Activated CD8-positive, alpha-beta memory T cell treated with anti-CD3 and anti-CD28 coated beads for 36 hours (primary cell): ENCODE results near the gene MEPCE. TPM values are rescaled to one million over a fixed set of nuclear protein-coding genes. Genes with fewer than 3 reads are reported as not detected.

Experiments
- total RNA-seq, 2 experiments: library from RNA; stranded (reverse); gene quantifications; one replicate each; pipeline ENCODE4 v1.2.3, GENCODE V29; 2021

MEPCE gene
- total RNA-seq, 2 experiments from 2014 or later = 69.9 to 70.3 TPM

Other genes starting within 250 kb of the MEPCE start
- gene PVRIG, start 209.9 kb upstream of the MEPCE start, total RNA-seq = 10 to 100 TPM; 22.4 to 23.6 TPM
- not detected for gene SPDYE3, start 122.1 kb upstream of the MEPCE start, total RNA-seq
- 10 to 100 TPM; 29.9 to 36.7 TPM for gene PILRB, start 71.7 kb upstream of the MEPCE start, total RNA-seq
- gene PILRA, start 56.3 kb upstream of the MEPCE start, total RNA-seq = under 1 TPM; 0.30 to 0.48 TPM
- 1 to 10 TPM; 2.3 TPM for gene ZCWPW1, start 1.1 kb upstream of the MEPCE start, total RNA-seq
- 10 to 100 TPM; 47.3 to 47.8 TPM for gene PPP1R35, start 6.7 kb downstream of the MEPCE start, total RNA-seq
- gene SPACDR, start 34.4 kb downstream of the MEPCE start, total RNA-seq = 1 to 10 TPM; 1.4 to 1.6 TPM
- gene TSC22D4, start 49.4 kb downstream of the MEPCE start, total RNA-seq = 10 to 100 TPM; 90.9 to 95.0 TPM
- gene NYAP1, start 54.1 kb downstream of the MEPCE start, total RNA-seq = under 1 TPM; 0.13 to 0.15 TPM
- gene AGFG2, start 109.4 kb downstream of the MEPCE start, total RNA-seq = 10 to 100 TPM; 64.1 to 64.8 TPM
- 1 to 10 TPM; 5.6 to 7.5 TPM for gene SAP25, start 144.1 kb downstream of the MEPCE start, total RNA-seq
- 10 to 100 TPM; 80.3 to 84.5 TPM for gene LRCH4, start 156.3 kb downstream of the MEPCE start, total RNA-seq
- gene FBXO24, start 156.5 kb downstream of the MEPCE start, total RNA-seq = under 1 TPM; 0.36 TPM
- 1 to 10 TPM; 6.3 to 8.1 TPM for gene PCOLCE, start 172.5 kb downstream of the MEPCE start, total RNA-seq
- 10 to 100 TPM; 15.4 to 16.7 TPM for gene MOSPD3, start 182.7 kb downstream of the MEPCE start, total RNA-seq
- gene TFR2, start 211.7 kb downstream of the MEPCE start, total RNA-seq = 10 to 100 TPM; 17.7 to 21.8 TPM
- not detected for gene ACTL6B, start 226.6 kb downstream of the MEPCE start, total RNA-seq
- gene GNB2, start 243.9 kb downstream of the MEPCE start, total RNA-seq = 100 to 1,000 TPM; 235 to 241 TPM